Astrocyte (in vitro differentiated cells and primary cell): Measurements from ENCODE around the gene EMX2.

ENCODE experiments used
- EZH2 ChIP-seq: IDR thresholded peaks from 2 replicates; pipeline ENCODE4 v1.6.1; 2012; ENCODE audit warnings: mild to moderate bottlenecking, low read length, inconsistent platforms; ENCODE audit not compliant: insufficient read depth
- TF ChIP-seq, protein P1 (sequence below): IDR thresholded peaks from 2 replicates; pipeline ENCODE4 v1.5.1; 2011; ENCODE audit warnings: low read depth, mild to moderate bottlenecking, inconsistent platforms, low read length, moderate library complexity; ENCODE audit not compliant: insufficient read depth

DNA sequence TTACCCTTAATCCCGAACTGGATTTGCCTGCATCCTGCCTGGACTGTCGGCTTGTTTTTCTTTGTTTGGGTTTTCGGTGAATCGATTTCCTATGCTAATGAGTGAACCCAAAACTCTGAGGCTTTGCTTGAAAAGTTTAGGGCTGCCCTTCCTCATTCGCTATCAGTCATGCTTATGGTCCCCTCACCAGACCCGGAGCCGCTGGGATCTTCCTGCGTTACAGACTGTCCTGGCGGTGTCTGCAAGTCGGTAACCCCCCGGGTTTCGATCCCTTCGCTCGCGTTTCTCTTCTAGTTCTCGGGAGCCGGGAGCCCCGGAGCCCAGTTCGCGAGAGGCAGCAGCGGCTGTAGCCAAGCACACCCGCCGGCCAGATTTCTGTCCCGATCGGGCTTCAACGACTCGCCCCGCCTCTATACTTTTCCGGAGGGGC, 2.2 kb downstream of the EMX2 start:
- TF ChIP-seq, protein P1, sequence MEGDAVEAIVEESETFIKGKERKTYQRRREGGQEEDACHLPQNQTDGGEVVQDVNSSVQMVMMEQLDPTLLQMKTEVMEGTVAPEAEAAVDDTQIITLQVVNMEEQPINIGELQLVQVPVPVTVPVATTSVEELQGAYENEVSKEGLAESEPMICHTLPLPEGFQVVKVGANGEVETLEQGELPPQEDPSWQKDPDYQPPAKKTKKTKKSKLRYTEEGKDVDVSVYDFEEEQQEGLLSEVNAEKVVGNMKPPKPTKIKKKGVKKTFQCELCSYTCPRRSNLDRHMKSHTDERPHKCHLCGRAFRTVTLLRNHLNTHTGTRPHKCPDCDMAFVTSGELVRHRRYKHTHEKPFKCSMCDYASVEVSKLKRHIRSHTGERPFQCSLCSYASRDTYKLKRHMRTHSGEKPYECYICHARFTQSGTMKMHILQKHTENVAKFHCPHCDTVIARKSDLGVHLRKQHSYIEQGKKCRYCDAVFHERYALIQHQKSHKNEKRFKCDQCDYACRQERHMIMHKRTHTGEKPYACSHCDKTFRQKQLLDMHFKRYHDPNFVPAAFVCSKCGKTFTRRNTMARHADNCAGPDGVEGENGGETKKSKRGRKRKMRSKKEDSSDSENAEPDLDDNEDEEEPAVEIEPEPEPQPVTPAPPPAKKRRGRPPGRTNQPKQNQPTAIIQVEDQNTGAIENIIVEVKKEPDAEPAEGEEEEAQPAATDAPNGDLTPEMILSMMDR = no peak
- TF ChIP-seq EZH2 = no peak
